Urinary bladder (tissue), 4 donors: Measurements from ENCODE around the gene HIC2. TPM values are rescaled to one million over a fixed set of nuclear protein-coding genes. Genes with fewer than 3 reads are reported as not detected.
A peak's percentile ranks its signal among the peaks of the same experiment; 100 is the strongest.
"Not testable (repeated sequence)": the region's sequence is repeated elsewhere in the genome, so short reads cannot be mapped to it uniquely, and the experiment has no call there.

Source experiments
- DNase-seq: peaks from one replicate; pipeline ENCODE4 v3.0.0-alpha.2; 2015; ENCODE audit errors: extremely low spot score
- H3K27ac ChIP-seq: one replicate; pipeline ENCODE4 v1.5.1; 2013; ENCODE audit warnings: low read depth, mild to moderate bottlenecking, moderate library complexity
- H3K36me3 ChIP-seq: one replicate; pipeline ENCODE4 v1.6.1; 2013; ENCODE audit warnings: mild to moderate bottlenecking, moderate library complexity; ENCODE audit not compliant: insufficient read depth
- H3K4me1 ChIP-seq: one replicate; pipeline ENCODE4 v1.6.1; 2013; ENCODE audit warnings: mild to moderate bottlenecking, moderate library complexity; ENCODE audit not compliant: insufficient read depth
- H3K4me3 ChIP-seq: one replicate; pipeline ENCODE4 v1.5.1; 2013; ENCODE audit warnings: low read depth, low read length
- WGBS: extraction: QIAGEN DNeasy Blood & Tissue Kit; methylation state at CpG from one replicate; pipeline ENCODE4 v1.1.7; 2013; 5-methylcytosine and 5-hydroxymethylcytosine counted together
- polyA plus RNA-seq: library from polyadenylated mRNA; stranded (reverse); fragments of 200-250 nt; gene quantifications from one replicate; pipeline ENCODE4 v1.2.3, GENCODE V29; 2013
- total RNA-seq: library from RNA; depleted of rRNA; stranded (reverse); fragments of >200 nt; gene quantifications from one replicate; pipeline ENCODE4 v1.2.3, GENCODE V29; 2014
- donor health status: healthy with polysubstance abuse.
- donor health status: healthy.

Gene HIC2
- total and polyA plus RNA-seq, 2 donors, result 2.0 to 5.0 TPM

GRCh38 chr22:21450320-21450831 lies 33.2 kb downstream of the HIC2 start:
- H3K4me1 ChIP-seq, result no peaks in the 10 kb centered on the region
- H3K36me3 ChIP-seq, result no peaks in the 10 kb centered on the region
- DNase-seq, result no peak
- WGBS, result 86% methylated on average over 19 of the region's 19 CpGs
- no peak overlapping the region for H3K27ac ChIP-seq
- no peak overlapping the region for H3K4me3 ChIP-seq

GRCh38 chr22:21450858-21451353 lies 33.7 kb downstream of the HIC2 start:
- Histone ChIP-seq H3K36me3 (no peaks in the 10 kb centered on the region), H3K27ac (no peak overlapping the region), H3K4me1 (no peaks in the 10 kb centered on the region), H3K4me3 (no peak overlapping the region)
- 73% methylated on average over 9 of the region's 9 CpGs for WGBS
- no peak for DNase-seq

GRCh38 chr22:21451545-21452520 lies 34.7 kb downstream of the HIC2 start:
- no peak overlapping the region for H3K4me3 ChIP-seq
- 78% methylated on average over 7 of the region's 7 CpGs for WGBS
- H3K27ac ChIP-seq, result no peak overlapping the region
- H3K4me1 ChIP-seq, result no peaks in the 10 kb centered on the region
- no peak for DNase-seq
- H3K36me3 ChIP-seq, result no peaks in the 10 kb centered on the region

GRCh38 chr22:21452666-21453065 lies 35.5 kb downstream of the HIC2 start:
- H3K36me3 ChIP-seq, DNase-seq, H3K27ac ChIP-seq, H3K4me1 ChIP-seq, H3K4me3 ChIP-seq: not testable (repeated sequence)
- 95% methylated on average over 4 of the region's 4 CpGs for WGBS

GRCh38 chr22:21454998-21455333 lies 37.8 kb downstream of the HIC2 start:
- 95% methylated on average over 9 of the region's 9 CpGs for WGBS
- not testable (repeated sequence) for H3K4me3 ChIP-seq, H3K36me3 ChIP-seq, DNase-seq, H3K27ac ChIP-seq, H3K4me1 ChIP-seq

GRCh38 chr22:21455334-21456089 lies 38.3 kb downstream of the HIC2 start:
- Histone ChIP-seq H3K36me3 (no peaks in the 10 kb centered on the region), H3K27ac (no peak overlapping the region), H3K4me3 (no peak overlapping the region), H3K4me1 (no peaks in the 10 kb centered on the region)
- no peak for DNase-seq
- 91% methylated on average over 19 of the region's 19 CpGs for WGBS

GRCh38 chr22:21457023-21457787 lies 40.0 kb downstream of the HIC2 start:
- H3K27ac ChIP-seq, result no peak overlapping the region
- H3K36me3 ChIP-seq, result no peaks in the 10 kb centered on the region
- H3K4me1 ChIP-seq, result no peaks in the 10 kb centered on the region
- WGBS, result 80% methylated on average over 19 of the region's 19 CpGs
- H3K4me3 ChIP-seq, result no peak overlapping the region
- no peak for DNase-seq

- not testable (repeated sequence) for DNase-seq, H3K27ac ChIP-seq, H3K4me1 ChIP-seq, H3K4me3 ChIP-seq, H3K36me3 ChIP-seq
- 90% methylated on average over 1 of the region's 4 CpGs for WGBS
Observed at GRCh38 chr22:21462672-21463071, 45.5 kb downstream of the HIC2 start.

GRCh38 chr22:21467337-21468193 lies 50.4 kb downstream of the HIC2 start, which contains the start of gene TMEM191C:
Gene TMEM191C (plus strand): TSS chr22:21467387. CDS start chr22:21467460, 73 bp downstream.
- not testable (repeated sequence) for DNase-seq, H3K4me1 ChIP-seq, H3K36me3 ChIP-seq, H3K4me3 ChIP-seq
- H3K27ac ChIP-seq, result peak within 1 kb of the TSS; percentile 59
- under 1% methylated on average over 21 of the region's 74 CpGs for WGBS

- peak; percentile 66 for DNase-seq
- H3K36me3 ChIP-seq, H3K4me3 ChIP-seq, H3K4me1 ChIP-seq: not testable (repeated sequence)
- peak overlapping the region; percentile 59 for H3K27ac ChIP-seq
- under 1% methylated on average over 17 of the region's 60 CpGs for WGBS
Observed at GRCh38 chr22:21468194-21469096, 51.3 kb downstream of the HIC2 start.

- WGBS, result 10% methylated on average over 40 of the region's 87 CpGs
- H3K4me3 ChIP-seq, H3K27ac ChIP-seq, H3K4me1 ChIP-seq, H3K36me3 ChIP-seq, DNase-seq: not testable (repeated sequence)
Observed at GRCh38 chr22:21469097-21469994, 52.2 kb downstream of the HIC2 start.
